Gastrocnemius medialis (tissue), 4 donors: Measurements from ENCODE around the gene PGA4. TPM values are rescaled to one million over a fixed set of nuclear protein-coding genes. Genes with fewer than 3 reads are reported as not detected.

Source experiments
- ATAC-seq, 2 donors: fragments of 150-250 bp; one replicate each; pipeline ENCODE4 v1.9.1; 2016
- DNase-seq, 2 donors: peaks; one replicate each; pipeline ENCODE4 v3.0.0-alpha.2; 2019
- H3K27ac ChIP-seq, 4 donors: fragments of 200-600 bp; sonication (generic); 1 replicate in 1 of 4; 2 replicates in 3 of 4; pipeline ENCODE4 v1.5.1; 2016 to 2018; ENCODE audit warnings: mild to moderate bottlenecking in 2 of 4, moderate library complexity in 1 of 4
- H3K27me3 ChIP-seq, 3 donors: fragments of 200-600 bp; sonication (generic) in 2 of 3; 1 replicate in 1 of 3; 2 replicates in 2 of 3; pipeline versions ENCODE4 v1.5.1 to v1.6.0; 2016 to 2019; ENCODE audit warnings: mild to moderate bottlenecking in 1 of 3, moderate library complexity in 1 of 3
- H3K36me3 ChIP-seq, 2 donors: fragments of 200-600 bp; sonication (generic) in 1 of 2; one replicate each; pipeline ENCODE4 v1.5.1; 2017 to 2018
- H3K4me1 ChIP-seq, 2 donors: fragments of 200-600 bp; sonication (generic) in 1 of 2; one replicate each; pipeline ENCODE4 v1.5.1; 2016 to 2017; ENCODE audit warnings: mild to moderate bottlenecking in 2 of 2
- H3K4me3 ChIP-seq, 4 donors: fragments of 200-600 bp; sonication (generic) in 3 of 4; 1 replicate in 1 of 4; 2 replicates in 3 of 4; pipeline ENCODE4 v1.5.1; 2016 to 2019; ENCODE audit warnings: mild to moderate bottlenecking in 2 of 4
- H3K9me3 ChIP-seq, 3 donors: fragments of 200-600 bp; sonication (generic) in 2 of 3; 1 replicate in 1 of 3; 2 replicates in 2 of 3; pipeline ENCODE4 v1.5.1; 2016 to 2019
- CTCF ChIP-seq, 5 experiments: fragments of 450-650 bp in 3 of 5; fragments of 200-600 bp in 2 of 5; sonication (generic) in 2 of 5; IDR thresholded peaks in 4 of 5; conservative IDR thresholded peaks in 1 of 5; 1 replicate in 4 of 5; 2 replicates in 1 of 5; pipeline ENCODE4 v1.5.1; 2016 to 2019; ENCODE audit warnings: antibody characterized with exemption in 5 of 5, mild to moderate bottlenecking in 3 of 5, moderate library complexity in 3 of 5
- POLR2A ChIP-seq, 2 donors: fragments of 450-650 bp; IDR thresholded peaks; one replicate each; pipeline ENCODE4 v1.6.1; 2017; ENCODE audit warnings: antibody characterized with exemption in 2 of 2, mild to moderate bottlenecking in 2 of 2, moderate library complexity in 2 of 2
- in situ Hi-C, 4 donors: fragments of 200-750 bp; cut with MboI; loops; one replicate each; pipeline versions ENCODE4 v1.15.0 to v1.8.0; 2017; ENCODE audit warnings: low sequenced_read_pairs in 4 of 4
- intact Hi-C: fragments of 100-400 bp; cut with DNase I; formaldehyde crosslinking; loops from one replicate; pipeline ENCODE4 v1.15.1; 2023; ENCODE audit warnings: low total_unique reads
- total RNA-seq, 4 donors: library from RNA; depleted of rRNA; stranded (reverse); fragments of >200 nt; gene quantifications; one replicate each; pipeline versions ENCODE4 v1.1.0 to v1.2.3, GENCODE V29; 2016

The PGA4 gene
- total RNA-seq, 4 donors from 2014 or later: 1.6 to 1.9 TPM; not detected in 2

- no peak for ATAC-seq
- Histone ChIP-seq H3K36me3 (no peaks in the 10 kb centered on the region), H3K27ac (no peak overlapping the region), H3K27me3 (peaks cover 0 to 4% (median 0%) of the 10 kb centered on the region in 3 donors), H3K9me3 (no peaks in the 10 kb centered on the region), H3K4me1 (no peaks in the 10 kb centered on the region), H3K4me3 (no peak overlapping the region)
- TF ChIP-seq CTCF (IDR thresholded peaks at IDR 0.05 in 4 of 5, conservative IDR thresholded peaks at IDR 0.05 in 1 of 5): no peak
- no peak for TF ChIP-seq POLR2A (IDR thresholded peaks at IDR 0.05)
- in situ Hi-C loops (loop anchor here in 3 of 4 donors (25.0 kb wide), 2 partner anchors 158 to 358 kb away; partner anchors contain the start of gene CCDC86 (in 3 of the 3)), intact Hi-C loops (no loop called here)
- no peak for DNase-seq
These were observed 27.0 kb upstream of the PGA4 start for GRCh38 chr11:61194981-61195695.

GRCh38 chr11:61195719-61196118 lies 26.4 kb upstream of the PGA4 start:
- Histone ChIP-seq H3K27ac (no peak overlapping the region), H3K4me3 (no peak overlapping the region), H3K4me1 (no peaks in the 10 kb centered on the region), H3K36me3 (no peaks in the 10 kb centered on the region), H3K27me3 (peaks cover 0 to 2% (median 0%) of the 10 kb centered on the region in 3 donors), H3K9me3 (no peaks in the 10 kb centered on the region)
- ATAC-seq (no peak), DNase-seq (no peak)
- intact Hi-C loops (no loop called here), in situ Hi-C loops (loop anchor here in 3 of 4 donors (25.0 kb wide), 2 partner anchors 158 to 358 kb away; partner anchors contain the start of gene CCDC86 (in 3 of the 3))
- TF ChIP-seq POLR2A (IDR thresholded peaks at IDR 0.05) (no peak), CTCF (IDR thresholded peaks at IDR 0.05 in 4 of 5, conservative IDR thresholded peaks at IDR 0.05 in 1 of 5) (no peak)

GRCh38 chr11:61198361-61198760 lies 23.8 kb upstream of the PGA4 start:
- DNase-seq: no peak
- no peaks in the 10 kb centered on the region for H3K9me3 ChIP-seq
- no peaks in the 10 kb centered on the region for H3K36me3 ChIP-seq
- H3K27ac ChIP-seq: no peak overlapping the region
- in situ Hi-C loops: loop anchor here in 3 of 4 donors (25.0 kb wide), 2 partner anchors 161 to 361 kb away; partner anchors contain the start of gene CCDC86 (in 3 of the 3)
- no peaks in the 10 kb centered on the region for H3K4me1 ChIP-seq
- H3K4me3 ChIP-seq: no peak overlapping the region
- no peaks in the 10 kb centered on the region for H3K27me3 ChIP-seq
- intact Hi-C loops: no loop called here
- no peak for ATAC-seq
- TF ChIP-seq CTCF (IDR thresholded peaks at IDR 0.05 in 4 of 5, conservative IDR thresholded peaks at IDR 0.05 in 1 of 5) (no peak), POLR2A (IDR thresholded peaks at IDR 0.05) (no peak)

GRCh38 chr11:61198948-61199523 lies 23.1 kb upstream of the PGA4 start:
- intact Hi-C loops (no loop called here), in situ Hi-C loops (loop anchor here in 3 of 4 donors (25.0 kb wide), 2 partner anchors 162 to 362 kb away; partner anchors contain the start of gene CCDC86 (in 3 of the 3))

More at GRCh38 chr11:61198948-61199523, 23.1 kb upstream of the PGA4 start:
- ATAC-seq (no peak), DNase-seq (no peak)
- H3K4me1 ChIP-seq: no peaks in the 10 kb centered on the region
- H3K27me3 ChIP-seq: no peaks in the 10 kb centered on the region
- H3K4me3 ChIP-seq: no peak overlapping the region
- no peak for TF ChIP-seq POLR2A (IDR thresholded peaks at IDR 0.05)
- TF ChIP-seq CTCF (IDR thresholded peaks at IDR 0.05 in 4 of 5, conservative IDR thresholded peaks at IDR 0.05 in 1 of 5): no peak
- H3K36me3 ChIP-seq: no peaks in the 10 kb centered on the region
- H3K27ac ChIP-seq: no peak overlapping the region
- H3K9me3 ChIP-seq: no peaks in the 10 kb centered on the region
